Measurements from ENCODE around the gene GEMIN5. TPM values are rescaled to one million over a fixed set of nuclear protein-coding genes. Genes with fewer than 3 reads are reported as not detected.

GEMIN5 gene
- total RNA-seq, 2 experiments from 2014 or later: 41.9 to 44.8 TPM

- Mint-ChIP-seq H3K9me3 (no peaks in the 10 kb centered on the region), H3K4me3 (peak within 1 kb of the TSS; percentile 85), H3K4me1 (peaks cover 45% of the 10 kb centered on the region), H3K27me3 (no peaks in the 10 kb centered on the region), H3K36me3 (peaks cover 28% of the 10 kb centered on the region), H3K27ac (peak within 1 kb of the TSS; percentile 99)
- DNase-seq: peak; percentile 98
These were observed 79.6 kb downstream of the GEMIN5 start, which contains the start of gene CNOT8 for GRCh38 chr5:154858297-154858971. Gene CNOT8, plus strand, starts transcription at chr5:154858627. Its CDS starts 4,652 bp downstream, at chr5:154863279.

GRCh38 chr5:154857530-154858296 is 80.3 kb downstream of the GEMIN5 start:
- Mint-ChIP-seq H3K36me3 (peaks cover 22% of the 10 kb centered on the region), H3K9me3 (no peaks in the 10 kb centered on the region), H3K4me3 (peak overlapping the region; percentile 85), H3K4me1 (peaks cover 40% of the 10 kb centered on the region), H3K27ac (peak overlapping the region; percentile 99), H3K27me3 (no peaks in the 10 kb centered on the region)
- DNase-seq: peak; percentile 87

- no peak for DNase-seq
- peaks cover 15% of the 10 kb centered on the region for H3K4me1 Mint-ChIP-seq
- no peaks in the 10 kb centered on the region for H3K9me3 Mint-ChIP-seq
- H3K36me3 Mint-ChIP-seq: peaks cover 3% of the 10 kb centered on the region
- no peak overlapping the region for H3K27ac Mint-ChIP-seq
- H3K4me3 Mint-ChIP-seq: no peak overlapping the region
- no peaks in the 10 kb centered on the region for H3K27me3 Mint-ChIP-seq
These were observed 86.7 kb downstream of the GEMIN5 start for GRCh38 chr5:154851351-154851750.

GRCh38 chr5:154850255-154851062 is 87.6 kb downstream of the GEMIN5 start, which contains the start of gene FAXDC2:
Gene FAXDC2, minus strand, starts transcription at chr5:154850603. Its CDS starts 12,425 bp downstream, at chr5:154838178.
- no peak within 1 kb of the TSS for H3K4me3 Mint-ChIP-seq
- DNase-seq: no peak
- no peaks in the 10 kb centered on the region for H3K27me3 Mint-ChIP-seq
- H3K27ac Mint-ChIP-seq: no peak within 1 kb of the TSS
- peaks cover 7% of the 10 kb centered on the region for H3K36me3 Mint-ChIP-seq
- no peaks in the 10 kb centered on the region for H3K9me3 Mint-ChIP-seq
- H3K4me1 Mint-ChIP-seq: peaks cover 15% of the 10 kb centered on the region

DNA sequence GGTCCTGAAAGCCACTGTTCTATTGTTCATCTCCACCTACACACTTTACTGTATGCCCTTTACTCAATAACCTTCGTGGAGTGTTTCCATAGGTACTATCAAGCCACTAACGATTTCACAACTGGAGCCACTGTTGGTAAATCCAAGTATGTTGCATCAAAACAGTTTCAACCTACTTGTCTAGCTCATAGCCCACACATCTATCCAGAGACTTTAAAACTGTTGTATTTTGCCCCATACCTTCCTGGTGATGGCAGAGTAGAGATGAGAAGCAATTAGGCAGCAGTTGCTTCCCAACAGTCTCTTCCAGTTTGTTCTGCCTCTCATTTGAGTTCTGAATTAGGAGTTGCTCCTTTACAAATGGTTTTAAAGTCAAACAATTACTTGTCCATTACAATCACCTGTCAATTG is 88.2 kb downstream of the GEMIN5 start:
- no peak overlapping the region for H3K4me3 Mint-ChIP-seq
- peaks cover 8% of the 10 kb centered on the region for H3K36me3 Mint-ChIP-seq
- no peak overlapping the region for H3K27ac Mint-ChIP-seq
- peaks cover 15% of the 10 kb centered on the region for H3K4me1 Mint-ChIP-seq
- DNase-seq: no peak
- H3K27me3 Mint-ChIP-seq: no peaks in the 10 kb centered on the region
- no peaks in the 10 kb centered on the region for H3K9me3 Mint-ChIP-seq

DNA sequence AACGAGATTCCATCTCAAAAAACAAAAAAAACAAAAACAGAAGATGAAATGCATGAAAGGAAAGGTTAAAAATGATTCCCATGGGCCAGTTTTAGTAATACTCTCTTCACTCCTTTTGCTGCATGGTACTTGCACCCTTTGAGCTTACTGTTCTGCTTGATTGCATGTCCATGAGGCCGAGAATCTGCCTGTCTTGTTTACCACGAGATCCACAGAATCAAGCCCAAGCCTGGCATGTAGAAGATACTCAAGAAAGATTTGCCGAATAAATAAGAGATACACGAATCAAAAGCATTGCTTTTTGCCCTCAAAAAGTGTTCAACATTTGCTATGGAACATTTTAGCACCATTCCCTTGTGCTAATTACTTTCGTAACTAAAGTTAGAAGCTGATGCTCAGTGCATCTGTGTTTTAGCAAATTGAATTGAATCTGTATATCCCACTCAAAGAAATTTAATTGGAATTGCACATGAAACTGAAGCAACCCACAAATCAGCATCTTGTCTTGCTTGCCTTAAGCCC is 88.7 kb downstream of the GEMIN5 start:
- Mint-ChIP-seq H3K4me3 (no peak overlapping the region), H3K27me3 (no peaks in the 10 kb centered on the region), H3K9me3 (no peaks in the 10 kb centered on the region), H3K4me1 (peaks cover 15% of the 10 kb centered on the region), H3K36me3 (peaks cover 8% of the 10 kb centered on the region), H3K27ac (no peak overlapping the region)
- DNase-seq: no peak

DNA sequence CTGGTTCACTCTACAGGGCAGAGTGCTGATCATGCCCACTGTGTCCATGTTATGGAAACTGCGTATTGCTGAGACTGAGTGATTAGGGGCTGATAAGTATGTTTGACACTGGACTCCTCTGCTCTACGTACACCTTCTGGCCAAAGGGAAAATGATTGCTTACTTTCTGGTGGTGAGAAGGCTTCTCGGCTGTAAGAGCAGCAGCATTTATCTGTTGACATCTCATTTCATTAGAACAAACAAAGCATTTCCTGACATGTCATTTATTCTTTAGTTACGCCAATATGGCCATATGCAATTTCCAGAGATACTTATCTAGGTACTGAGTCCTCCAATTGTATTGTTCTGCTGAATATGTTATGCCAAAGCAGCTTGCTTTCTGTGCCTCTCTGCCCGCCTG is 93.2 kb downstream of the GEMIN5 start:
- Mint-ChIP-seq H3K27ac (no peak overlapping the region), H3K9me3 (no peaks in the 10 kb centered on the region), H3K36me3 (peaks cover 8% of the 10 kb centered on the region), H3K4me3 (no peak overlapping the region), H3K27me3 (no peaks in the 10 kb centered on the region), H3K4me1 (peaks cover 6% of the 10 kb centered on the region)
- no peak for DNase-seq

GRCh38 chr5:154842689-154843530 is 95.1 kb downstream of the GEMIN5 start:
- peak overlapping the region; percentile 29 for H3K27ac Mint-ChIP-seq
- no peak overlapping the region for H3K4me3 Mint-ChIP-seq
- no peaks in the 10 kb centered on the region for H3K9me3 Mint-ChIP-seq
- DNase-seq: no peak
- H3K27me3 Mint-ChIP-seq: no peaks in the 10 kb centered on the region
- peaks cover 5% of the 10 kb centered on the region for H3K36me3 Mint-ChIP-seq
- no peaks in the 10 kb centered on the region for H3K4me1 Mint-ChIP-seq

GRCh38 chr5:154841273-154841661 is 96.7 kb downstream of the GEMIN5 start:
- peaks cover 11% of the 10 kb centered on the region for H3K36me3 Mint-ChIP-seq
- no peaks in the 10 kb centered on the region for H3K4me1 Mint-ChIP-seq
- no peaks in the 10 kb centered on the region for H3K27me3 Mint-ChIP-seq
- no peak overlapping the region for H3K4me3 Mint-ChIP-seq
- no peak overlapping the region for H3K27ac Mint-ChIP-seq
- no peak for DNase-seq
- H3K9me3 Mint-ChIP-seq: no peaks in the 10 kb centered on the region

DNA sequence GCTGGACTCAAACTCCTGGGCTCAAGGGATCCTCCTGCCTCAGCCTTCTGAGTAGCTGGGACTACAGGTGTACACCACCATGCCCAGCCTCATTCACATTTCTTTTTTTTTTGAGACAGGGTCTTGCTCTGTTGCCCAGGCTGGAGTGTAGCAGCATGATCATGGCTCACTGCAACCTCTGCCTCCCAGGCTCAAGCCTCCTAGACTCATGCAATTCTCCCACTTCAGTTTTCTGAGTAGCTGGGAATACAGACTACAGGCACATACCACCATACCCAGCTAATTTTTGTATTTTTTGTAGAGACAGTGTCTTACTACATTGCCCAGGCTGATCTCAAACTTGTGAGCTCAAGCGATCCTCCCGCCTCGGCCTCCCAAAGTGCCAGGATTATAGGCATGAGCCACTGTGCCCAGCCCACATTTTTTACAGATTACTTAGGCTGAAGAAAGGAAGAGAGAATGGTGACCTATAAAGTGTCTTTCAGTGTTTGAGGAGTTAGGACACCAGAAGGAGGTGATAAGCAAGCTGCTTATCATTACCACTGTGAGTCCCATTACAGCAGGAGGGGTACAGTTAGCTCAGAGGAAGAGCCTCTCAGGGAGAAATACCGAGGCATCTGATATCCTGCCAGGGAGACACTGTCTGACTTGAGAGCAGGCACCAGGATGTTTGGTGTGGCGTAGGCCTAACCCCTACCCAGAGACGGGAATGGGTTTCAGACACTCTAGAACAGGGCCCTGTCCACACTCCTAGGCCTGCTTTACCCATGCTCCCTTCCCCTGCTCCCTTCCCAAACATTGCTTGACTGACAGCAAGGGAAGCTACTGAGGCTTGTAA is 97.4 kb downstream of the GEMIN5 start:
- Mint-ChIP-seq H3K27me3 (no peaks in the 10 kb centered on the region), H3K4me3 (no peak overlapping the region), H3K36me3 (peaks cover 7% of the 10 kb centered on the region), H3K9me3 (no peaks in the 10 kb centered on the region), H3K4me1 (no peaks in the 10 kb centered on the region), H3K27ac (no peak overlapping the region)
- DNase-seq: no peak

Other genes starting within 250 kb of the GEMIN5 start
- gene LARP1, start 182.8 kb downstream of the GEMIN5 start, total RNA-seq: 100 to 1,000 TPM; 285 to 292 TPM
- gene FAXDC2, start 87.6 kb downstream of the GEMIN5 start, total RNA-seq: under 1 TPM in 1 of 2 experiments, not detected in 1; 0.08 TPM
- 10 to 100 TPM; 53.7 to 53.9 TPM for gene CNOT8, start 79.6 kb downstream of the GEMIN5 start, total RNA-seq
- gene MRPL22, start 2.9 kb upstream of the GEMIN5 start, total RNA-seq: 10 to 100 TPM; 75.3 to 91.0 TPM
- not detected for gene KIF4B, start 75.5 kb upstream of the GEMIN5 start, total RNA-seq

Measured in activated naive CD8-positive, alpha-beta T cell treated with anti-CD3 and anti-CD28 coated beads for 36 hours (primary cell).